Testis (tissue), 3 donors: ENCODE results near the gene LRGUK. TPM values are rescaled to one million over a fixed set of nuclear protein-coding genes. Genes with fewer than 3 reads are reported as not detected.

Experiments used
- DNase-seq: peaks from one replicate; pipeline ENCODE4 v3.0.0-alpha.2; 2019
- H3K27ac ChIP-seq, 2 donors: fragments of 200-600 bp; sonication (generic); one replicate each; pipeline ENCODE4 v1.5.1; 2019
- H3K27me3 ChIP-seq: fragments of 200-600 bp; sonication (generic); one replicate; pipeline ENCODE4 v1.5.1; 2019
- H3K36me3 ChIP-seq: fragments of 200-600 bp; sonication (generic); one replicate; pipeline ENCODE4 v1.5.1; 2017; ENCODE audit warnings: low read depth; ENCODE audit errors: missing control alignments
- H3K4me1 ChIP-seq: fragments of 200-600 bp; sonication (generic); one replicate; pipeline ENCODE4 v1.5.1; 2019
- H3K4me3 ChIP-seq, 2 donors: fragments of 200-600 bp; sonication (generic); one replicate each; pipeline ENCODE4 v1.5.1; 2017 to 2019
- H3K9me3 ChIP-seq: fragments of 200-600 bp; sonication (generic); one replicate; pipeline ENCODE4 v1.5.1; 2017
- CTCF ChIP-seq, 3 experiments: fragments of 450-650 bp in 2 of 3; fragments of 200-600 bp in 1 of 3; sonication (generic) in 1 of 3; IDR thresholded peaks; one replicate each; pipeline ENCODE4 v1.5.1; 2016 to 2019; ENCODE audit warnings: antibody characterized with exemption in 3 of 3, mild to moderate bottlenecking in 2 of 3, moderate library complexity in 1 of 3
- POLR2A ChIP-seq: fragments of 450-650 bp; IDR thresholded peaks from one replicate; pipeline ENCODE4 v1.6.1; 2017; ENCODE audit warnings: antibody characterized with exemption, mild to moderate bottlenecking, moderate library complexity
- WGBS, 2 donors: methylation state at CpG; one replicate each; pipeline ENCODE4 v1.1.5; 2018; 5-methylcytosine and 5-hydroxymethylcytosine counted together
- intact Hi-C: fragments of 100-400 bp; cut with DNase I; formaldehyde crosslinking; loops from one replicate; pipeline ENCODE4 v1.15.1; 2023; ENCODE audit warnings: low total_unique reads
- polyA plus RNA-seq: library from polyadenylated mRNA; stranded (reverse); fragments of 350-450 nt; fragmentation: Illumina TruSeq; extraction: RNeasy Lipid Tissue Mini Kit (QIAGEN cat#74804); gene quantifications from one replicate; pipeline ENCODE4 v1.2.3, GENCODE V29; 2014; ENCODE audit warnings: low read depth, low replicate concordance; ENCODE audit not compliant: insufficient read depth
- total RNA-seq, 2 donors: library from RNA; depleted of rRNA; stranded (reverse); fragments of >200 nt; gene quantifications; one replicate each; pipeline ENCODE4 v1.2.3, GENCODE V29; 2016

The LRGUK gene
- total and polyA plus RNA-seq, 3 donors from 2014 or later: 9.4 to 16.1 (median 13.0) TPM

- no peak overlapping the region for H3K27ac ChIP-seq
- intact Hi-C loops: no loop called here
- DNase-seq: no peak
- no peaks in the 10 kb centered on the region for H3K27me3 ChIP-seq
- no peaks in the 10 kb centered on the region for H3K4me1 ChIP-seq
- TF ChIP-seq CTCF (IDR thresholded peaks at IDR 0.05) (no peak), POLR2A (no peak)
- WGBS, 2 donors: 93 to 94% methylated on average over 5 of the region's 5 CpGs
- H3K36me3 ChIP-seq: no peaks in the 10 kb centered on the region
- no peak overlapping the region for H3K4me3 ChIP-seq
- H3K9me3 ChIP-seq: no peaks in the 10 kb centered on the region
Measured at GRCh38 chr7:134167250-134167649, 40.1 kb downstream of the LRGUK start.

GRCh38 chr7:134167841-134168240 lies 40.7 kb downstream of the LRGUK start:
- intact Hi-C loops: no loop called here
- H3K9me3 ChIP-seq: no peaks in the 10 kb centered on the region
- no peak overlapping the region for H3K27ac ChIP-seq
- WGBS, 2 donors: 88 to 100% methylated on average over 1 of the region's 1 CpG
- no peaks in the 10 kb centered on the region for H3K36me3 ChIP-seq
- no peaks in the 10 kb centered on the region for H3K4me1 ChIP-seq
- TF ChIP-seq CTCF (IDR thresholded peaks at IDR 0.05): no peak
- H3K4me3 ChIP-seq: no peak overlapping the region
- DNase-seq: no peak
- H3K27me3 ChIP-seq: no peaks in the 10 kb centered on the region

GRCh38 chr7:134174795-134175261 lies 47.7 kb downstream of the LRGUK start:
- H3K27ac ChIP-seq: no peak overlapping the region
- H3K36me3 ChIP-seq: no peaks in the 10 kb centered on the region
- H3K27me3 ChIP-seq: no peaks in the 10 kb centered on the region
- no peak for DNase-seq
- H3K4me1 ChIP-seq: no peaks in the 10 kb centered on the region
- intact Hi-C loops: no loop called here
- TF ChIP-seq CTCF (IDR thresholded peaks at IDR 0.05) (no peak), POLR2A (no peak)
- no peak overlapping the region for H3K4me3 ChIP-seq
- no peaks in the 10 kb centered on the region for H3K9me3 ChIP-seq
- 72 to 84% methylated on average over 2 of the region's 2 CpGs for WGBS, 2 donors

- no peaks in the 10 kb centered on the region for H3K4me1 ChIP-seq
- no peak for TF ChIP-seq POLR2A
- no peak for TF ChIP-seq CTCF (IDR thresholded peaks at IDR 0.05)
- no peaks in the 10 kb centered on the region for H3K36me3 ChIP-seq
- H3K9me3 ChIP-seq: no peaks in the 10 kb centered on the region
- DNase-seq: no peak
- H3K27ac ChIP-seq: no peak overlapping the region
- intact Hi-C loops: no loop called here
- WGBS, 2 donors: 93 to 95% methylated on average over 6 of the region's 6 CpGs
- no peaks in the 10 kb centered on the region for H3K27me3 ChIP-seq
- H3K4me3 ChIP-seq: no peak overlapping the region
Measured at GRCh38 chr7:134175334-134176036, 48.3 kb downstream of the LRGUK start.

GRCh38 chr7:134176037-134176350 lies 48.9 kb downstream of the LRGUK start:
- no peak for TF ChIP-seq POLR2A
- TF ChIP-seq CTCF (IDR thresholded peaks at IDR 0.05): no peak
- no peak for DNase-seq
- no peak overlapping the region for H3K4me3 ChIP-seq
- H3K9me3 ChIP-seq: no peaks in the 10 kb centered on the region
- no peak overlapping the region for H3K27ac ChIP-seq
- H3K36me3 ChIP-seq: no peaks in the 10 kb centered on the region
- 76 to 86% methylated on average over 4 of the region's 4 CpGs for WGBS, 2 donors
- intact Hi-C loops: no loop called here
- no peaks in the 10 kb centered on the region for H3K27me3 ChIP-seq
- no peaks in the 10 kb centered on the region for H3K4me1 ChIP-seq
